Keratinocyte (primary cell): ENCODE data around the gene EDDM13.

Experiments
- EZH2 ChIP-seq: IDR thresholded peaks from one replicate; pipeline ENCODE4 v1.6.1; 2012; ENCODE audit warnings: inconsistent platforms, mild to moderate bottlenecking, low read length, moderate library complexity
- TF ChIP-seq, protein P1 (sequence below), 3 experiments: IDR thresholded peaks in 1 of 3; conservative IDR thresholded peaks in 1 of 3; optimal IDR thresholded peaks in 1 of 3; 2 replicates in 2 of 3; 3 replicates in 1 of 3; pipeline versions ENCODE3 to v1.5.1; 2011; ENCODE audit warnings: low read length in 3 of 3, mild to moderate bottlenecking in 3 of 3, moderate library complexity in 2 of 3, control low read depth in 1 of 3, inconsistent platforms in 1 of 3; ENCODE audit not compliant: insufficient read depth in 2 of 3; ENCODE audit errors: extremely low read depth in 1 of 3

GRCh38 chr19:56301155-56301554 is 28.6 kb downstream of the EDDM13 start:
- TF ChIP-seq EZH2: no peak
- TF ChIP-seq, protein P1, sequence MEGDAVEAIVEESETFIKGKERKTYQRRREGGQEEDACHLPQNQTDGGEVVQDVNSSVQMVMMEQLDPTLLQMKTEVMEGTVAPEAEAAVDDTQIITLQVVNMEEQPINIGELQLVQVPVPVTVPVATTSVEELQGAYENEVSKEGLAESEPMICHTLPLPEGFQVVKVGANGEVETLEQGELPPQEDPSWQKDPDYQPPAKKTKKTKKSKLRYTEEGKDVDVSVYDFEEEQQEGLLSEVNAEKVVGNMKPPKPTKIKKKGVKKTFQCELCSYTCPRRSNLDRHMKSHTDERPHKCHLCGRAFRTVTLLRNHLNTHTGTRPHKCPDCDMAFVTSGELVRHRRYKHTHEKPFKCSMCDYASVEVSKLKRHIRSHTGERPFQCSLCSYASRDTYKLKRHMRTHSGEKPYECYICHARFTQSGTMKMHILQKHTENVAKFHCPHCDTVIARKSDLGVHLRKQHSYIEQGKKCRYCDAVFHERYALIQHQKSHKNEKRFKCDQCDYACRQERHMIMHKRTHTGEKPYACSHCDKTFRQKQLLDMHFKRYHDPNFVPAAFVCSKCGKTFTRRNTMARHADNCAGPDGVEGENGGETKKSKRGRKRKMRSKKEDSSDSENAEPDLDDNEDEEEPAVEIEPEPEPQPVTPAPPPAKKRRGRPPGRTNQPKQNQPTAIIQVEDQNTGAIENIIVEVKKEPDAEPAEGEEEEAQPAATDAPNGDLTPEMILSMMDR (optimal IDR thresholded peaks at IDR 0.05 in 1 of 3, IDR thresholded peaks at IDR 0.05 in 1 of 3, conservative IDR thresholded peaks at IDR 0.05 in 1 of 3; ENCODE audit: extremely low read depth in 1 of 3, insufficient read depth in 2 of 3, low read length in 3 of 3): peak; percentile 2 to 25 (median 14)
